Subcutaneous abdominal adipose tissue (tissue), 5 donors: ENCODE measurements around the gene RPL31.
"Not testable (repeated sequence)": the region's sequence is repeated elsewhere in the genome, so short reads cannot be mapped to it uniquely, and the experiment has no call there.

Experiments
- H3K27ac ChIP-seq: one replicate; pipeline ENCODE4 v1.7.0; 2013; ENCODE audit warnings: low read depth, mild to moderate bottlenecking, inconsistent platforms, low read length, moderate library complexity
- H3K27me3 ChIP-seq, 5 donors: one replicate each; pipeline ENCODE4 v1.7.0; 2013; ENCODE audit warnings: low read length in 5 of 5, inconsistent platforms in 1 of 5; ENCODE audit not compliant: control insufficient read depth in 5 of 5, insufficient read depth in 4 of 5
- H3K36me3 ChIP-seq, 5 donors: one replicate each; pipeline ENCODE4 v1.7.0; 2013; ENCODE audit warnings: low read length in 5 of 5; ENCODE audit not compliant: control insufficient read depth in 5 of 5, insufficient read depth in 5 of 5
- H3K4me1 ChIP-seq, 5 donors: one replicate each; pipeline ENCODE4 v1.7.0; 2013; ENCODE audit warnings: low read length in 5 of 5, mild to moderate bottlenecking in 3 of 5, moderate library complexity in 1 of 5; ENCODE audit not compliant: control insufficient read depth in 5 of 5, insufficient read depth in 5 of 5
- H3K4me3 ChIP-seq, 5 donors: one replicate each; pipeline ENCODE4 v1.7.0; 2013; ENCODE audit warnings: low read length in 5 of 5, low read depth in 1 of 5
- H3K9ac ChIP-seq, 5 donors: one replicate each; pipeline ENCODE4 v1.7.0; 2013; ENCODE audit warnings: low read length in 5 of 5, mild to moderate bottlenecking in 4 of 5, moderate library complexity in 3 of 5
- H3K9me3 ChIP-seq, 5 donors: one replicate each; pipeline ENCODE4 v1.7.0; 2013; ENCODE audit warnings: low read length in 5 of 5; ENCODE audit not compliant: control insufficient read depth in 5 of 5
- donor health status: healthy.
- donor health status: healthy.
- donor health status: healthy.
- donor health status: healthy.
- donor health status: healthy.

Gene RPL31

GRCh38 chr2:101038455-101039255 lies 36.6 kb downstream of the RPL31 start:
- H3K9ac ChIP-seq, result no peak overlapping the region
- H3K4me3 ChIP-seq, result no peak overlapping the region
- H3K27ac ChIP-seq, result no peak overlapping the region
- H3K9me3 ChIP-seq, result no peaks in the 10 kb centered on the region
- no peaks in the 10 kb centered on the region for H3K27me3 ChIP-seq
- peaks cover 0 to 52% (median 39%) of the 10 kb centered on the region in 5 donors for H3K36me3 ChIP-seq
- H3K4me1 ChIP-seq, result no peaks in the 10 kb centered on the region

- H3K4me3 ChIP-seq, result no peak overlapping the region
- H3K36me3 ChIP-seq, result peaks cover 0 to 42% (median 32%) of the 10 kb centered on the region in 5 donors
- H3K4me1 ChIP-seq, result no peaks in the 10 kb centered on the region
These were observed 38.0 kb downstream of the RPL31 start for GRCh38 chr2:101040072-101040471.

DNA sequence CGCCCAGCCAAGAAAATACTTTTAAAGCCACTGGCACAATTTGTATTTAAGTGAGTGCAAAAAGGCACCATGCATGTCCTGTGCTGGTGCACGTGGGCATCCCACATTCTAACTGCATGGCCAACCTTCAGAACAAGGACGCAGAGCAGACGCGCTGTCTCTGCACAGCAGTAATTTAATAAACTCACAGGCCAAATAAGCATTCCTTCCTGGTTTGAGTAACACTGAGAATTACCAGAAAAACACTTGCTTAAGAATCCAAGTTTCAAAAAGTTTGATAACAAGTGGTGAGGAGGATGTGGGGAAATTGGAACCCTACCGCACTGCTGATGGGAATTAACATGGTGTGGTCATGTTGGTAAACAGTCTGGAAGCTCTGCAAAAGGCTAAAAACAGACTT lies 38.7 kb downstream of the RPL31 start:
- Histone ChIP-seq H3K36me3 (peaks cover 0 to 36% (median 25%) of the 10 kb centered on the region in 5 donors), H3K27ac (no peak overlapping the region), H3K9me3 (no peaks in the 10 kb centered on the region), H3K9ac (no peak overlapping the region), H3K4me3 (no peak overlapping the region), H3K4me1 (no peaks in the 10 kb centered on the region), H3K27me3 (no peaks in the 10 kb centered on the region)

More at GRCh38 chr2:101040072-101040471, 38.0 kb downstream of the RPL31 start:
- H3K27me3 ChIP-seq, result no peaks in the 10 kb centered on the region
- H3K9ac ChIP-seq, result no peak overlapping the region
- H3K9me3 ChIP-seq, result no peaks in the 10 kb centered on the region
- H3K27ac ChIP-seq, result no peak overlapping the region

DNA sequence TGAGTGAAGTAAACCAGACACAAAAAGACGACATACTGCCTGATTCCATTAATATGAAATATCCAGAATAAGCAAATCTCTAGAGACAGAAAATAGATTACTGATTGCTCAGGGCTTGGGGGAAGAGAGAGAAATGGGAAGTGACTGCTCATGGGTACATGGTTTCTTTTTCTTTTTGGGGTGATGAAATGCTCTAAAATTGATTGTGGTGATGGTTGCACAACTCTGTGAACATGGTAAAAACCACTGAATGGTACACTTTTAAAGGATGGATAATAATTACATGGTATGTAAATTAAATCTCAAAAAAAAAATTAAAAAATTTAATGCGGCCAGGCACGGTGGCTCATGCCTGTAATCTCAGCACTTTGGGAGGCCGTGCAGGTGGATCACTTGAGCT lies 39.3 kb downstream of the RPL31 start:
- peaks cover 0 to 33% (median 23%) of the 10 kb centered on the region in 5 donors for H3K36me3 ChIP-seq

GRCh38 chr2:101045330-101045729 lies 43.2 kb downstream of the RPL31 start:
- Histone ChIP-seq H3K4me1 (peaks cover 0 to 12% (median 8%) of the 10 kb centered on the region in 5 donors), H3K27me3 (no peaks in the 10 kb centered on the region), H3K9me3 (no peaks in the 10 kb centered on the region), H3K4me3 (no peak overlapping the region), H3K27ac (no peak overlapping the region), H3K9ac (no peak overlapping the region), H3K36me3 (peaks cover 0 to 8% (median 2%) of the 10 kb centered on the region in 5 donors)

More for the DNA sequence above, 39.3 kb downstream of the RPL31 start:
- no peak overlapping the region for H3K9ac ChIP-seq
- no peak overlapping the region for H3K27ac ChIP-seq
- no peaks in the 10 kb centered on the region for H3K9me3 ChIP-seq
- H3K4me1 ChIP-seq, result no peaks in the 10 kb centered on the region
- no peaks in the 10 kb centered on the region for H3K27me3 ChIP-seq
- H3K4me3 ChIP-seq, result no peak overlapping the region

DNA sequence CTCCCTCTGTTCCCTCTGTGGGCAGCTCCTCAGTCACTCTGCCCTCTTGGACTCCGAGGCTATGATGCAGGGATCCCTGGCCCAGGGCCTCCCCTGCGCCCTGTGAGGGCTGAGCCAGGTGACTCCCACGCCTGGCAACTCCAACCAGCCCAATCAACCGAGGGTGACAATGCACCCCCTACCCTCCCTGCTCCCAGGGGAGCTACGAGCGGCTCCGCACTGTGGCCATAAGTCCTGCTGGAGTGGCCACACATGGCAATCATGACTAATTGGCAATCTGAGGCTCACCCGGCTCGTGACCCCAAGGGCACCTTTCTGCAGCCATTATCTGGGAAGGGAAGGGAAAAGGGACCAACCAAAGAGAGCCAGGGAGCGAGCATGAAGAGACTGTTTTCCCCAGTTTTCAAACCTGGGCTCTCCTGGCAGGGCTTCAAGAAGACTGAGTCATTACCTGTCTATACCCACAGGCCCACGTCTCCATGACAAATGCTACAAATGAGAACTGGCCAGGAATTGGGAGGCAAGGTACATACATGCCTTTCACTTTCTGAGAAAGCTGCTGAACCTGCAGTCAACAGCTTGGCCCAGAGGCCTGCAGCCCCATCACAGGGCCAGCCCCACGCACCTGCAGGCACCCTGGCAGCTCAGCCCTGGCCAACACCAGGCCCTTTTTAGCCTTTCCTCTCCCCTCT lies 45.1 kb downstream of the RPL31 start:
- Histone ChIP-seq H3K4me3 (no peak overlapping the region), H3K27me3 (no peaks in the 10 kb centered on the region), H3K9me3 (no peaks in the 10 kb centered on the region), H3K36me3 (peaks cover 0 to 9% (median 4%) of the 10 kb centered on the region in 5 donors), H3K9ac (no peak overlapping the region), H3K4me1 (peaks cover 0 to 12% (median 8%) of the 10 kb centered on the region in 5 donors), H3K27ac (no peak overlapping the region)

GRCh38 chr2:101047774-101048173 lies 45.7 kb downstream of the RPL31 start:
- Histone ChIP-seq H3K9me3 (no peaks in the 10 kb centered on the region), H3K36me3 (peaks cover 0 to 10% (median 4%) of the 10 kb centered on the region in 5 donors), H3K27ac (no peak overlapping the region), H3K4me1 (peaks cover 0 to 12% (median 8%) of the 10 kb centered on the region in 5 donors), H3K4me3 (no peak overlapping the region), H3K27me3 (no peaks in the 10 kb centered on the region), H3K9ac (no peak overlapping the region)

GRCh38 chr2:101048756-101049155 lies 46.7 kb downstream of the RPL31 start:
- Histone ChIP-seq H3K9me3 (no peaks in the 10 kb centered on the region), H3K9ac (no peak overlapping the region), H3K27me3 (no peaks in the 10 kb centered on the region), H3K4me1 (peaks cover 0 to 12% (median 8%) of the 10 kb centered on the region in 5 donors), H3K27ac (no peak overlapping the region), H3K4me3 (no peak overlapping the region), H3K36me3 (peaks cover 0 to 20% (median 9%) of the 10 kb centered on the region in 5 donors)

DNA sequence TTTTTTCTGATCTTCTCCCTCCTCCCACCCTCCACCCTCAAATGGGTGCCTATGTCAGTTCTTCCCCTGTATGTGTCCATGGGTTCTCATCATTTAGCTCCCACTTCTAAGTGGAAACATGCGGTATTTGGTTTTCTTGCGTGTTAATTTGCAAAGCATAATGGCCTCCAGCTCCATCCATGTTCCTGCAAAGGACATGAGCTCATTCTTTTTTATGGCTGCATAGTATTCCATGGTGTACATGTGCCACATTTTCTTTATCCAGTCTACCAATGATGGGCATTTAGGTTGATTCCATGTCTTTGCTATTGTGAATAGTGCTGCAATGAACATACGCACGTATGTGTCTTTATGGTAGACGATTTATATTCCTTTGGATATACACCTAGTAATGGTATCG lies 48.8 kb downstream of the RPL31 start:
- H3K27ac ChIP-seq, H3K9me3 ChIP-seq, H3K27me3 ChIP-seq, H3K4me3 ChIP-seq, H3K9ac ChIP-seq: not testable (repeated sequence)
- Histone ChIP-seq H3K4me1 (peaks cover 0 to 12% (median 8%) of the 10 kb centered on the region in 5 donors), H3K36me3 (peaks cover 0 to 26% (median 14%) of the 10 kb centered on the region in 5 donors)

- no peak overlapping the region for H3K4me3 ChIP-seq
- no peak overlapping the region for H3K9ac ChIP-seq
- H3K36me3 ChIP-seq, result peaks cover 0 to 30% (median 11%) of the 10 kb centered on the region in 5 donors
- H3K9me3 ChIP-seq, result no peaks in the 10 kb centered on the region
- H3K27ac ChIP-seq, result no peak overlapping the region
- peaks cover 0 to 11% (median 8%) of the 10 kb centered on the region in 5 donors for H3K4me1 ChIP-seq
- H3K27me3 ChIP-seq, result no peaks in the 10 kb centered on the region
These were observed 50.1 kb downstream of the RPL31 start for GRCh38 chr2:101052147-101052546.
